Spinal cord (tissue), 10 donors: Measurements from ENCODE around the gene SEMA4B. TPM values are rescaled to one million over a fixed set of nuclear protein-coding genes. Genes with fewer than 3 reads are reported as not detected.
"Not testable (repeated sequence)": the region's sequence is repeated elsewhere in the genome, so short reads cannot be mapped to it uniquely, and the experiment has no call there.

ENCODE experiments used
- DNase-seq, 6 donors: peaks; one replicate each; pipeline versions ENCODE4 v3.0.0 to v3.0.0-alpha.2; 2013 to 2015; ENCODE audit warnings: low spot score in 6 of 6, low read depth in 4 of 6
- H3K27ac ChIP-seq: one replicate; pipeline ENCODE4 v1.5.1; 2013; ENCODE audit warnings: low read depth, low read length, control low read depth
- H3K27me3 ChIP-seq: one replicate; pipeline ENCODE4 v1.6.1; 2013; ENCODE audit warnings: low read length; ENCODE audit not compliant: control insufficient read depth, insufficient read depth
- H3K36me3 ChIP-seq: one replicate; pipeline ENCODE4 v1.6.1; 2013; ENCODE audit warnings: low read length; ENCODE audit not compliant: control insufficient read depth, insufficient read depth
- H3K4me1 ChIP-seq: one replicate; pipeline ENCODE4 v1.6.1; 2013; ENCODE audit warnings: low read length; ENCODE audit not compliant: control insufficient read depth, insufficient read depth
- H3K4me3 ChIP-seq: one replicate; pipeline ENCODE4 v1.5.1; 2013; ENCODE audit warnings: low read depth, low read length, control low read depth
- H3K9me3 ChIP-seq: one replicate; pipeline ENCODE4 v1.6.1; 2013; ENCODE audit warnings: low read length; ENCODE audit not compliant: control insufficient read depth, insufficient read depth
- WGBS: methylation state at CpG from one replicate; pipeline ENCODE4 v1.1.5; 2013; ENCODE audit warnings: missing lambda C conversion rate; ENCODE audit not compliant: insufficient coverage; 5-methylcytosine and 5-hydroxymethylcytosine counted together
- polyA plus RNA-seq, 2 donors: library from polyadenylated mRNA; unstranded; fragments of 120-200 nt; gene quantifications; one replicate each; pipeline ENCODE4 v1.2.1, GENCODE V29; 2013; ENCODE audit not compliant: insufficient read length in 2 of 2
- small RNA-seq: library from RNA; depleted of rRNA; stranded (forward); fragments of <200 nt; gene quantifications from one replicate; pipeline ENCODE3, GENCODE V24; 2014; ENCODE audit warnings: low replicate concordance
- total RNA-seq, 2 donors: library from RNA; depleted of rRNA in 1 of 2; stranded (reverse); fragments of 120-200 nt in 1 of 2; fragments of >200 nt in 1 of 2; gene quantifications; one replicate each; pipeline versions ENCODE4 v1.2.3 to v1.2.4, GENCODE V29; 2013 to 2014
- donor health status: healthy.

Gene SEMA4B
- total and polyA plus RNA-seq, 4 donors = 12.5 to 67.6 (median 44.8) TPM

DNA sequence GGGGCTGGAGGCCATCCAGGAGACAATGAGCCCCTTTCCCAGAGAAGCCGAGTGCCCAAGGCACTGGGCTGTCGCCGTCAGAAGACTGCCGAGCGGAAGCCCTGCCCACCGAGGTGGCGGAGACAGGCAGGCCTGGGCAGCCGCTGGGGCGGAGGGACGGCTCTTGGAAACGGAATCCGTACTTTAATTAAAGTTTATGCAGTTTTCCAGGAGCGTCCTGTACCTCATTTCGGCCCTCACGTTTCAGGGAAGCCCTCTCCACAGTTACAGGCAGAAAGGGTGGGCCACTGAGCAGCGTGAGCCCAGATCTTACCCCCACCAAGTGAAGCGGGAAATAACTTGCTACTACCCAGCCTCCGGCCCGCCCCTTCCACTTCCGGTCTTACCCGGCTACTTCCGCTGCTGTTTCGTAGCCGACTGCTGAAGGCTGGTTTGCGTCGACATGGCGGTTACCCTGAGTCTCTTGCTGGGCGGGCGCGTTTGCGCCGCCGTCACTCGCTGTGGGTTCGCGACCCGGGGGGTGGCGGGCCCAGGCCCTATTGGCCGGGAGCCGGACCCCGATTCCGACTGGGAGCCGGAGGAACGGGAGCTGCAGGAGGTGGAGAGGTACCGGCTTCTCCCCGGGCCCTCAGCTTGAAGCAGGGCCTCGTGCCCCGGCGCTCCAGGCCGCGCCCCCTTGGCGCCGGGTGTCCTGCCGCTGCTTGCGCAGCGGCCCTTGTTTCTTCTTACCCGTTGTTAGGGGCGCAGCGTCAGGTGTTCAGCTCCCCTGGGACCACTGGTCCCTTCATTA lies 64.3 kb downstream of the SEMA4B start, which contains the start of gene NGRN:
TSS of gene NGRN (plus strand) at position 402 of the 790 bp plus-strand sequence. CDS start at position 443, 41 bp downstream.
- peak; percentile 79 to 98 (median 88) for DNase-seq
- under 1% methylated on average over 59 of the region's 59 CpGs for WGBS
- H3K27me3 ChIP-seq = no peaks in the 10 kb centered on the region
- H3K4me1 ChIP-seq = peaks cover 32% of the 10 kb centered on the region
- H3K36me3 ChIP-seq = peaks cover 4% of the 10 kb centered on the region
- no peaks in the 10 kb centered on the region for H3K9me3 ChIP-seq
- H3K27ac ChIP-seq = peak within 1 kb of the TSS; percentile 97
- peak within 1 kb of the TSS; percentile 89 for H3K4me3 ChIP-seq

DNA sequence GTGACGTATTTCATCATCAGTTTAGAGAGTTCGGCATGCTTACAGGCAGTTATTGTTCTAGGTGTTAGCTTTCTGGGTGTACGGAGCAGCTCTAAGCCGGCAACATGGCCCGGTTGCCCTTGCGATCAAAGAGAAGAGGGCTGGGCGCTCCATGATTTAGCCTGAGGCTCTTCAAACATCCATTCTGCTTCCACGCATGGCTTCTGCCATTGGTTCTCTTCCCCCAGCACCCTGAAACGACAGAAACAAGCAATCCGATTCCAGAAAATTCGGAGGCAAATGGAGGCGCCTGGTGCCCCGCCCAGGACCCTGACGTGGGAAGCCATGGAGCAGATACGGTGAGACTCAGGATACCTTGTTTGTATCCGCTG lies 64.9 kb downstream of the SEMA4B start:
- WGBS = 0% methylated on average over 14 of the region's 16 CpGs

DNA sequence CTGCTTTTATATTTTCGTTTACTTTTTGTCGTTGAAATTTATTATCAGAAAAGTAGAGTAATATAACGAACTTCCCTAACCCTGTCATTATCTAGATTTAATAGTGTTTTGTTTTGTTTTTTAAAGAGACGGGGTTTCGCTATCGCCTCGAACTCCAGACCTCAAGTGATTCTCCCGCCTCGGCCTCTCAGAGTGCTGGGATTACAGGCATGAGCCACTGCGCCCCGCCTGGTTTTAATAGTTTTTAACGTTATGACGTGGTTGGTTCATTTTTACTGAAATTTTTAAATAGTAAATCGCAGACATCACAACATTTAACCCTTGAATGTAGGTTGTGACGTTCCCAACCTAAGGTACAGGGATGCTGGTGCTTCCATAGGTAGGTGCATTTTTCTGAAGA lies 65.4 kb downstream of the SEMA4B start:
- Histone ChIP-seq H3K27ac (peak overlapping the region; percentile 97), H3K4me3 (peak overlapping the region; percentile 89), H3K4me1 (peaks cover 32% of the 10 kb centered on the region), H3K27me3 (no peaks in the 10 kb centered on the region), H3K9me3 (no peaks in the 10 kb centered on the region), H3K36me3 (peaks cover 11% of the 10 kb centered on the region)
- WGBS = no CpG with 5 or more reads among the region's 15 CpGs
- peak in 1 of 6 donors; percentile 30 for DNase-seq

More for the DNA sequence above, 64.9 kb downstream of the SEMA4B start:
- Histone ChIP-seq H3K36me3 (peaks cover 7% of the 10 kb centered on the region), H3K9me3 (no peaks in the 10 kb centered on the region), H3K4me3 (peak overlapping the region; percentile 89), H3K4me1 (peaks cover 32% of the 10 kb centered on the region), H3K27me3 (no peaks in the 10 kb centered on the region), H3K27ac (peak overlapping the region; percentile 97)
- peak in 3 of 6 donors; percentile 68 to 85 (median 75) for DNase-seq

DNA sequence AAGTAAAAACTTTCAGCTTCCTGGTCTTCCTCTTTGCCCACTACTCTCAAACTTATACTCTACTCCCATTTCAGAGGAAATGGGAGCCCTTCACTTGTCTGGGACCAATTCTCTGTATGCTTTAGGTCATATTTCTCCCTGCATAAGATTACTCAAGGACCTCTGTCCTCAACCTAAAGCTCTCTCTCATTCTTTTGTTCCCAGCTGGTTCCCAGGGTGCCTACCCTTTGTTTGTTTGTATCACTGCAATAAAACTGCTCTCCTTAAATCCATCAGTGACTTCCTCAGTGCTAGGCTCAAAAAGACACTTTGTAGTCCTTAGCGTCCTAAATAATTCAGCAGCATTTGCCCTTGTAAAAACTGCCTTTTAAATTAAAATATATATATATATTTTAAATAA lies 67.3 kb downstream of the SEMA4B start:
- no peak overlapping the region for H3K27ac ChIP-seq
- peaks cover 32% of the 10 kb centered on the region for H3K4me1 ChIP-seq
- H3K27me3 ChIP-seq = no peaks in the 10 kb centered on the region
- no peak overlapping the region for H3K4me3 ChIP-seq
- peaks cover 21% of the 10 kb centered on the region for H3K36me3 ChIP-seq
- peak in 1 of 6 donors; percentile 11 for DNase-seq
- no CpG with 5 or more reads among the region's 1 CpG for WGBS
- H3K9me3 ChIP-seq = no peaks in the 10 kb centered on the region

DNA sequence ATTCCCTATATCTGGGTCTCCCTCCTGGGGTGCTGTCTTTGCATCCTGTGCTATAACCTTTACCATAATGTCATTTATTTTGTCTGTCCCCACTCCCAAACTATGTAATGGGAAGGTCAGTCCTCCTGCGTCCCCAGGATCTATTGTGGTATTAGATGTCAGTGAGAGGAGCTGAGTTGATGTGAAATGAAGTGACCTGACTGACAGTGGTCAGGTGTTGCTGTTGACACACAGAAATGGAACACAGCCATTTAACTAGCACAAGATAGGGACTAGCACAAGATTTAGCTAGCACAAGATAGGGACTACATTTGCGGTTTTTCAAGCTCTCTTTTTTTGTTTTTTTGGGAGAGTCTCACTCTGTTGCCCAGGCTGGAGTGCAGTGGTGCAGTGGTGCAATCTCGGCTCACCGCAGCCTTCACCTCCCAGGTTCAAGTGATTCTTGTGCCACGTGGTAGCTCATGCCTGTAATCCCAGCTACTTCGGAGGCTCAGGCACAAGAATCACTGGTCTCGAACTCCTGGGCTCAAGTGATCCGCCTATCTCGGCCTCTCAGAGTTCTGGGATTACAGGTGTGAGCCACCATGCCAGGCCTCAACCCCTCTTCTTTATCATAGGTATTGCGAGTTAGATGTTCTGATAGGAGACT lies 69.5 kb downstream of the SEMA4B start:
- Histone ChIP-seq H3K27ac (no peak overlapping the region), H3K9me3 (no peaks in the 10 kb centered on the region), H3K4me1 (peaks cover 23% of the 10 kb centered on the region), H3K36me3 (peaks cover 38% of the 10 kb centered on the region), H3K27me3 (no peaks in the 10 kb centered on the region), H3K4me3 (no peak overlapping the region)
- DNase-seq = no peak
- WGBS = 91% methylated on average over 8 of the region's 10 CpGs

DNA sequence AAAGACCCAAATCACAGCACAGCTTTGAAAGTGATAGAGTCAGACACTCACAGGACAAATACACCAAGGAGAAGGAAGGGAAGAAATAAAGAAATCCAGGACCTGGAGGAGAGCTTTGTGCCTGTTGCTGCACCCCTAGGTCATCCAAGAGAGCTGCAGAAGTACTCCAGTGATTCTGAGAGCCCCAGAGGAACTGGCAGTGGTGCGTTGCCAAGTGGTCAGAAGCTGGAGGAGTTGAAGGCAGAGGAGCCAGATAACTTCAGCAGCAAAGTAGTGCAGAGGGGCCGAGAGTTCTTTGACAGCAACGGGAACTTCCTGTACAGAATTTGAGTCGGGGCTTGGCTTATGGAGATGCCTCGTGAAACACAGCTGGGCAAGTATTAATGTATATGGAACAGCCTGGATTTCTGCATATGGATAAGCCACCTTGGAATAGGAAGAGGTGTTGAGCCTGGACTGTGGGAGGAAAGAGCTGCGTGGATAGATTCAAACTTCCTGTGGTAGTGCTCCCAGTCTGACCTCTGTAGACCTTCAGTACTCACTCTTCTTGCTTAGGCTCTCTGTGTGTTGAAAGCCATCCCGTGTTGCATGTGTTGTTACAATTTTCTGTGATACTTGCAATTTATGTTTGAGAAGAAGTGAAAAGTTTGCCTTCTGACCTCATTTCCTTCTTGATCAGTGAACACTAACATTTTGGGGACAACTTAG lies 70.5 kb downstream of the SEMA4B start:
- no peak for DNase-seq
- H3K27ac ChIP-seq = no peak overlapping the region
- H3K4me3 ChIP-seq = no peak overlapping the region
- H3K36me3 ChIP-seq = peaks cover 39% of the 10 kb centered on the region
- H3K27me3 ChIP-seq = no peaks in the 10 kb centered on the region
- H3K9me3 ChIP-seq = no peaks in the 10 kb centered on the region
- WGBS = 89% methylated on average over 5 of the region's 7 CpGs
- peaks cover 18% of the 10 kb centered on the region for H3K4me1 ChIP-seq

DNA sequence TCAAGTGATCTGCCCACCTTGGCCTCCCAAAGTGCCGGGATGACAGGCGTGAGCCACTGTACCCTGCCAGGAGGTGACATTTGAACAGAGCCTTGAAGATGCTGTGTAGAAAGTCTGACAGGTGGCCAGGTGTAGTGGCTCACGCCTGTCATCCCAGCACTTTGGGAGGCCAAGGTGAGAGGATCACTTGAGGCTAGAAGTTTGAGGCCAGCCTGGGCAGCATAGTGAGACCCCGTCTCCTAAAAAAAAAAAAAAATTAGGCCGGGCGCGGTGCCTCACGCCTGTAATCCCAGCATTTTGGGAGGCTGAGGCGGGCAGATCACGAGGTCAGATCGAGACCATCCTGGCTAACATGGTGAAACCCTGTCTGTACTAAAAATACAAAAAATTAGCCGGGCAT lies 77.3 kb downstream of the SEMA4B start:
- not testable (repeated sequence) for H3K4me1 ChIP-seq, DNase-seq, H3K4me3 ChIP-seq, H3K27me3 ChIP-seq, H3K9me3 ChIP-seq, H3K27ac ChIP-seq
- WGBS = 96% methylated on average over 9 of the region's 12 CpGs
- peaks cover 19% of the 10 kb centered on the region for H3K36me3 ChIP-seq

Small RNAs within 50 kb of the gene (small RNA-seq; reads per million reads assigned to genes)
- not detected for gene RN7SL346P

Other genes starting within 250 kb of the SEMA4B start
- 10 to 100 TPM in 1 of 2 donors, 1 to 10 TPM in 1; 5.3 to 11.4 TPM for gene ZNF710, start 200.0 kb upstream of the SEMA4B start, total RNA-seq
- gene ZNF710, start 200.0 kb upstream of the SEMA4B start, polyA plus RNA-seq = 10 to 100 TPM; 23.6 to 33.0 TPM
- gene IDH2, start 98.9 kb upstream of the SEMA4B start, total RNA-seq = 100 to 1,000 TPM in 1 of 2 donors, 10 to 100 TPM in 1; 65.5 to 111 TPM
- gene IDH2, start 98.9 kb upstream of the SEMA4B start, polyA plus RNA-seq = 100 to 1,000 TPM; 141 to 144 TPM
- gene CIB1, start 32.6 kb downstream of the SEMA4B start, total RNA-seq = 10 to 100 TPM; 11.5 to 28.5 TPM
- gene CIB1, start 32.6 kb downstream of the SEMA4B start, polyA plus RNA-seq = 10 to 100 TPM; 29.5 to 32.9 TPM
- 1 to 10 TPM; 6.0 to 7.3 TPM for gene GDPGP1, start 32.9 kb downstream of the SEMA4B start, total RNA-seq
- gene GDPGP1, start 32.9 kb downstream of the SEMA4B start, polyA plus RNA-seq = 1 to 10 TPM; 3.7 to 7.8 TPM
- under 1 TPM; 0.28 to 0.30 TPM for gene TTLL13, start 48.2 kb downstream of the SEMA4B start, total RNA-seq
- gene TTLL13, start 48.2 kb downstream of the SEMA4B start, polyA plus RNA-seq = under 1 TPM; 0.30 to 0.51 TPM
- 100 to 1,000 TPM; 154 to 180 TPM for gene NGRN, start 64.3 kb downstream of the SEMA4B start, total RNA-seq
- 100 to 1,000 TPM; 323 to 356 TPM for gene NGRN, start 64.3 kb downstream of the SEMA4B start, polyA plus RNA-seq
- gene ZNF774, start 151.0 kb downstream of the SEMA4B start, total RNA-seq = 1 to 10 TPM; 5.3 to 6.6 TPM
- 10 to 100 TPM in 1 of 2 donors, 1 to 10 TPM in 1; 8.3 to 13.4 TPM for gene ZNF774, start 151.0 kb downstream of the SEMA4B start, polyA plus RNA-seq
- 100 to 1,000 TPM; 107 to 126 TPM for gene IQGAP1, start 186.9 kb downstream of the SEMA4B start, total RNA-seq
- gene IQGAP1, start 186.9 kb downstream of the SEMA4B start, polyA plus RNA-seq = 10 to 100 TPM; 33.8 to 46.3 TPM